OCI-LY1 (cell line): ENCODE data around the gene TBX10.

Experiments
- EZH2 ChIP-seq: fragments of 200-600 bp; sonication (generic), shearing (Covaris generic); IDR thresholded peaks from 2 replicates; pipeline ENCODE4 v1.8.0; 2017; ENCODE audit warnings: borderline replicate concordance, mixed run types, mild to moderate bottlenecking, antibody characterized with exemption, low read length, moderate library complexity, mixed read lengths
- TF ChIP-seq, protein P1 (sequence below): fragments of 200-600 bp; sonication (generic), shearing (Covaris generic); IDR thresholded peaks from 2 replicates; pipeline ENCODE4 v1.5.1; 2017; ENCODE audit warnings: mild to moderate bottlenecking, antibody characterized with exemption, low read length, moderate library complexity, mixed read lengths

DNA sequence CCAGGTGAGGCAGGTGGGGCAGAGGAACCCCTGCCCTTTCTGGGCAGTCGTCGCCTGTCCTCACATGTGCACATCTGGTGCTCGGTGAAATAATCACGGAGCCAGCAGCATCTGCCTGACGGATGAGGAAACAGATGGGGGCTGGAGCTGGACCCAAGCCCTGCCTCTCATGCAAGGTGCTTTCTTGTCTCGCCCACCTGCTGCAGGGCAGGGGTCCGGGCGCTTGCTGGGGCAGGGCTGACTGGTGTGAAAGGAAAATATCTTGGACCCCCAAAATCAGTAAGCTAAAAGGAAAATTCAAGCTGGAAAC lies 31.6 kb upstream of the TBX10 start:
- TF ChIP-seq, protein P1, sequence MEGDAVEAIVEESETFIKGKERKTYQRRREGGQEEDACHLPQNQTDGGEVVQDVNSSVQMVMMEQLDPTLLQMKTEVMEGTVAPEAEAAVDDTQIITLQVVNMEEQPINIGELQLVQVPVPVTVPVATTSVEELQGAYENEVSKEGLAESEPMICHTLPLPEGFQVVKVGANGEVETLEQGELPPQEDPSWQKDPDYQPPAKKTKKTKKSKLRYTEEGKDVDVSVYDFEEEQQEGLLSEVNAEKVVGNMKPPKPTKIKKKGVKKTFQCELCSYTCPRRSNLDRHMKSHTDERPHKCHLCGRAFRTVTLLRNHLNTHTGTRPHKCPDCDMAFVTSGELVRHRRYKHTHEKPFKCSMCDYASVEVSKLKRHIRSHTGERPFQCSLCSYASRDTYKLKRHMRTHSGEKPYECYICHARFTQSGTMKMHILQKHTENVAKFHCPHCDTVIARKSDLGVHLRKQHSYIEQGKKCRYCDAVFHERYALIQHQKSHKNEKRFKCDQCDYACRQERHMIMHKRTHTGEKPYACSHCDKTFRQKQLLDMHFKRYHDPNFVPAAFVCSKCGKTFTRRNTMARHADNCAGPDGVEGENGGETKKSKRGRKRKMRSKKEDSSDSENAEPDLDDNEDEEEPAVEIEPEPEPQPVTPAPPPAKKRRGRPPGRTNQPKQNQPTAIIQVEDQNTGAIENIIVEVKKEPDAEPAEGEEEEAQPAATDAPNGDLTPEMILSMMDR, result no peak
- no peak for TF ChIP-seq EZH2
